Right atrium auricular region (tissue), 2 donors: ENCODE measurements around the gene PEA15. TPM values are rescaled to one million over a fixed set of nuclear protein-coding genes. Genes with fewer than 3 reads are reported as not detected.

Experiments
- DNase-seq: peaks from one replicate; pipeline ENCODE4 v3.0.0-alpha.2; 2019; ENCODE audit warnings: low spot score
- H3K27ac ChIP-seq, 2 donors: fragments of 200-600 bp; sonication (generic); 1 replicate in 1 of 2; 2 replicates in 1 of 2; pipeline ENCODE4 v1.5.1; 2016 to 2019
- H3K27me3 ChIP-seq, 2 donors: fragments of 200-600 bp; sonication (generic); one replicate each; pipeline versions ENCODE4 v1.5.1 to v1.6.0; 2017 to 2019
- H3K36me3 ChIP-seq: fragments of 200-600 bp; sonication (generic); one replicate; pipeline ENCODE4 v1.5.1; 2016
- H3K4me1 ChIP-seq, 2 donors: fragments of 200-600 bp; sonication (generic); one replicate each; pipeline versions ENCODE4 v1.5.1 to v1.6.0; 2017 to 2019
- H3K4me3 ChIP-seq, 2 donors: fragments of 200-600 bp; sonication (generic); 1 replicate in 1 of 2; 2 replicates in 1 of 2; pipeline ENCODE4 v1.5.1; 2017 to 2019; ENCODE audit warnings: mild to moderate bottlenecking in 1 of 2, moderate library complexity in 1 of 2
- H3K9me3 ChIP-seq, 2 donors: fragments of 200-600 bp; sonication (generic); one replicate each; pipeline ENCODE4 v1.5.1; 2019
- CTCF ChIP-seq, 2 donors: fragments of 200-600 bp; sonication (generic); IDR thresholded peaks; one replicate each; pipeline ENCODE4 v1.5.1; 2019; ENCODE audit warnings: antibody characterized with exemption in 2 of 2
- total RNA-seq, 2 donors: library from RNA; depleted of rRNA; stranded (reverse); fragments of >200 nt; gene quantifications; one replicate each; pipeline ENCODE4 v1.1.0, GENCODE V29; 2016

The PEA15 gene
- total RNA-seq, 2 donors from 2014 or later = 69.2 to 144 TPM

GRCh38 chr1:160245434-160245833, 40.2 kb downstream of the PEA15 start:
- Histone ChIP-seq H3K36me3 (peaks cover 8% of the 10 kb centered on the region), H3K27ac (peak overlapping the region in 1 of 2 donors; percentile 44), H3K27me3 (no peaks in the 10 kb centered on the region), H3K4me1 (peaks cover 0 to 34% of the 10 kb centered on the region in 2 donors), H3K4me3 (no peak overlapping the region), H3K9me3 (no peaks in the 10 kb centered on the region)
- no peak for TF ChIP-seq CTCF (IDR thresholded peaks at IDR 0.05)
- DNase-seq = no peak

- Histone ChIP-seq H3K4me3 (no peak overlapping the region), H3K27me3 (no peaks in the 10 kb centered on the region), H3K9me3 (no peaks in the 10 kb centered on the region), H3K27ac (peak overlapping the region in 1 of 2 donors; percentile 64), H3K4me1 (peaks cover 0 to 44% of the 10 kb centered on the region in 2 donors), H3K36me3 (no peaks in the 10 kb centered on the region)
- DNase-seq = no peak
- no peak for TF ChIP-seq CTCF (IDR thresholded peaks at IDR 0.05)
Observed at GRCh38 chr1:160247053-160247452, 41.9 kb downstream of the PEA15 start.

- Histone ChIP-seq H3K4me1 (peaks cover 0 to 16% of the 10 kb centered on the region in 2 donors), H3K9me3 (no peaks in the 10 kb centered on the region), H3K4me3 (no peak overlapping the region), H3K27me3 (no peaks in the 10 kb centered on the region), H3K27ac (peak overlapping the region in 1 of 2 donors; percentile 33), H3K36me3 (no peaks in the 10 kb centered on the region)
- no peak for TF ChIP-seq CTCF (IDR thresholded peaks at IDR 0.05)
- no peak for DNase-seq
Observed at GRCh38 chr1:160251011-160251410, 45.8 kb downstream of the PEA15 start.

GRCh38 chr1:160251687-160252526, 46.7 kb downstream of the PEA15 start:
- TF ChIP-seq CTCF (IDR thresholded peaks at IDR 0.05) = peak; percentile 53 to 73
- peaks cover 0 to 15% of the 10 kb centered on the region in 2 donors for H3K4me1 ChIP-seq
- H3K36me3 ChIP-seq = no peaks in the 10 kb centered on the region
- peak; percentile 70 for DNase-seq
- no peaks in the 10 kb centered on the region for H3K9me3 ChIP-seq
- no peak overlapping the region for H3K4me3 ChIP-seq
- peak overlapping the region in 1 of 2 donors; percentile 33 for H3K27ac ChIP-seq
- H3K27me3 ChIP-seq = no peaks in the 10 kb centered on the region

- Histone ChIP-seq H3K4me3 (no peak overlapping the region), H3K36me3 (no peaks in the 10 kb centered on the region), H3K27ac (peak overlapping the region in 1 of 2 donors; percentile 96), H3K27me3 (no peaks in the 10 kb centered on the region), H3K9me3 (no peaks in the 10 kb centered on the region), H3K4me1 (peaks cover 0 to 48% of the 10 kb centered on the region in 2 donors)
- no peak for DNase-seq
- TF ChIP-seq CTCF (IDR thresholded peaks at IDR 0.05) = no peak
Observed at GRCh38 chr1:160255781-160256300, 50.7 kb downstream of the PEA15 start.
